ENCODE data around the gene GSTM3. TPM values are rescaled to one million over a fixed set of nuclear protein-coding genes. Genes with fewer than 3 reads are reported as not detected.
A peak's percentile ranks its signal among the peaks of the same experiment; 100 is the strongest.

GSTM3 gene
- polyA plus RNA-seq, result 1 to 10 TPM; 1.1 to 7.1 (median 5.9) TPM

GRCh38 chr1:109740615-109741373 is at the start of gene GSTM3:
TSS of gene GSTM3 (minus strand) at chr1:109741038. CDS start at chr1:109740287, 751 bp downstream.
- Mint-ChIP-seq H3K36me3 (no peaks in the 10 kb centered on the region), H3K9me3 (peaks cover 0 to 2% (median 0%) of the 10 kb centered on the region in 6 donors), H3K4me3 (peak within 1 kb of the TSS; percentile 84 to 94 (median 88)), H3K27me3 (ENCODE audit: low read depth in 3 of 3) (peaks cover 5 to 14% (median 11%) of the 10 kb centered on the region in 3 donors), H3K4me1 (peaks cover 10 to 13% of the 10 kb centered on the region in 2 donors), H3K27ac (peak within 1 kb of the TSS in 2 of 6 donors; percentile 45 to 81)
- DNase-seq, result no peak

- Mint-ChIP-seq H3K27me3 (ENCODE audit: low read depth in 3 of 3) (peaks cover 8 to 22% (median 11%) of the 10 kb centered on the region in 3 donors), H3K9me3 (no peaks in the 10 kb centered on the region), H3K36me3 (no peaks in the 10 kb centered on the region), H3K27ac (peak overlapping the region; percentile 75 to 95 (median 80)), H3K4me3 (peak overlapping the region; percentile 42 to 72 (median 64)), H3K4me1 (peaks cover 72 to 75% of the 10 kb centered on the region in 2 donors)
- DNase-seq, result no peak
Measured at GRCh38 chr1:109790329-109790728, 49.5 kb upstream of the GSTM3 start.

GRCh38 chr1:109789551-109790180 is 48.8 kb upstream of the GSTM3 start:
- no peaks in the 10 kb centered on the region for H3K9me3 Mint-ChIP-seq
- H3K4me1 Mint-ChIP-seq, result peaks cover 72 to 75% of the 10 kb centered on the region in 2 donors
- peak overlapping the region; percentile 29 to 95 (median 84) for H3K27ac Mint-ChIP-seq
- peak overlapping the region; percentile 67 to 80 (median 74) for H3K4me3 Mint-ChIP-seq
- peaks cover 10 to 22% (median 11%) of the 10 kb centered on the region in 3 donors for H3K27me3 Mint-ChIP-seq (ENCODE audit: low read depth in 3 of 3)
- peaks cover 0 to 4% (median 0%) of the 10 kb centered on the region in 3 donors for H3K36me3 Mint-ChIP-seq
- DNase-seq, result no peak

- peak overlapping the region; percentile 74 to 86 (median 77) for H3K4me3 Mint-ChIP-seq
- peaks cover 65 to 69% of the 10 kb centered on the region in 2 donors for H3K4me1 Mint-ChIP-seq
- peak overlapping the region in 5 of 6 donors; percentile 84 to 95 (median 87) for H3K27ac Mint-ChIP-seq
- DNase-seq, result no peak
- no peaks in the 10 kb centered on the region for H3K9me3 Mint-ChIP-seq
- peaks cover 0 to 4% (median 0%) of the 10 kb centered on the region in 3 donors for H3K36me3 Mint-ChIP-seq
- H3K27me3 Mint-ChIP-seq (ENCODE audit: low read depth in 3 of 3), result peaks cover 10 to 24% (median 11%) of the 10 kb centered on the region in 3 donors
Measured at GRCh38 chr1:109788695-109789521, 48.1 kb upstream of the GSTM3 start.

GRCh38 chr1:109787845-109788601 is 47.2 kb upstream of the GSTM3 start:
- Mint-ChIP-seq H3K27me3 (ENCODE audit: low read depth in 3 of 3) (peaks cover 10 to 28% (median 11%) of the 10 kb centered on the region in 3 donors), H3K36me3 (peaks cover 0 to 4% (median 0%) of the 10 kb centered on the region in 3 donors), H3K4me3 (peak overlapping the region; percentile 69 to 86 (median 77)), H3K4me1 (peaks cover 56 to 60% of the 10 kb centered on the region in 2 donors), H3K27ac (peak overlapping the region in 5 of 6 donors; percentile 84 to 89 (median 87)), H3K9me3 (no peaks in the 10 kb centered on the region)
- peak; percentile 88 to 92 (median 90) for DNase-seq

GRCh38 chr1:109787211-109787844 is 46.5 kb upstream of the GSTM3 start:
- H3K9me3 Mint-ChIP-seq, result no peaks in the 10 kb centered on the region
- H3K36me3 Mint-ChIP-seq, result peaks cover 0 to 4% (median 0%) of the 10 kb centered on the region in 3 donors
- peak overlapping the region; percentile 24 to 80 (median 76) for H3K4me3 Mint-ChIP-seq
- H3K4me1 Mint-ChIP-seq, result peaks cover 53 to 59% of the 10 kb centered on the region in 2 donors
- no peak for DNase-seq
- peak overlapping the region in 5 of 6 donors; percentile 84 to 89 (median 87) for H3K27ac Mint-ChIP-seq
- H3K27me3 Mint-ChIP-seq (ENCODE audit: low read depth in 3 of 3), result peaks cover 10 to 29% (median 11%) of the 10 kb centered on the region in 3 donors

GRCh38 chr1:109786531-109787021 is 45.7 kb upstream of the GSTM3 start:
- Mint-ChIP-seq H3K4me3 (no peak overlapping the region), H3K27ac (peak overlapping the region in 3 of 6 donors; percentile 85 to 89 (median 88)), H3K27me3 (ENCODE audit: low read depth in 3 of 3) (peaks cover 10 to 29% (median 11%) of the 10 kb centered on the region in 3 donors), H3K4me1 (peaks cover 50 to 56% of the 10 kb centered on the region in 2 donors), H3K36me3 (peaks cover 0 to 4% (median 1%) of the 10 kb centered on the region in 3 donors), H3K9me3 (peaks cover 0 to 4% (median under 1%) of the 10 kb centered on the region in 6 donors)
- DNase-seq, result no peak

GRCh38 chr1:109786112-109786480 is 45.3 kb upstream of the GSTM3 start:
- no peak for DNase-seq
- no peak overlapping the region for H3K4me3 Mint-ChIP-seq
- peak overlapping the region in 3 of 6 donors; percentile 19 to 85 (median 75) for H3K27ac Mint-ChIP-seq
- H3K9me3 Mint-ChIP-seq, result peaks cover 0 to 8% (median 2%) of the 10 kb centered on the region in 6 donors
- peaks cover under 1 to 5% (median 4%) of the 10 kb centered on the region in 3 donors for H3K36me3 Mint-ChIP-seq
- peaks cover 10 to 29% (median 11%) of the 10 kb centered on the region in 3 donors for H3K27me3 Mint-ChIP-seq (ENCODE audit: low read depth in 3 of 3)
- H3K4me1 Mint-ChIP-seq, result peaks cover 45 to 51% of the 10 kb centered on the region in 2 donors

GRCh38 chr1:109785446-109786111 is 44.7 kb upstream of the GSTM3 start:
- peaks cover 3 to 5% (median 4%) of the 10 kb centered on the region in 3 donors for H3K36me3 Mint-ChIP-seq
- H3K9me3 Mint-ChIP-seq, result peaks cover 0 to 12% (median 2%) of the 10 kb centered on the region in 6 donors
- H3K27ac Mint-ChIP-seq, result peak overlapping the region in 3 of 6 donors; percentile 25 to 85 (median 64)
- peaks cover 11 to 29% (median 11%) of the 10 kb centered on the region in 3 donors for H3K27me3 Mint-ChIP-seq (ENCODE audit: low read depth in 3 of 3)
- peaks cover 40 to 46% of the 10 kb centered on the region in 2 donors for H3K4me1 Mint-ChIP-seq
- no peak overlapping the region for H3K4me3 Mint-ChIP-seq
- DNase-seq, result no peak

GRCh38 chr1:109784551-109785252 is 43.9 kb upstream of the GSTM3 start:
- H3K27me3 Mint-ChIP-seq (ENCODE audit: low read depth in 3 of 3), result peaks cover 11 to 30% (median 11%) of the 10 kb centered on the region in 3 donors

GRCh38 chr1:109783436-109783835 is 42.6 kb upstream of the GSTM3 start:
- no peak for DNase-seq
- H3K27ac Mint-ChIP-seq, result no peak overlapping the region
- peaks cover 19 to 25% of the 10 kb centered on the region in 2 donors for H3K4me1 Mint-ChIP-seq
- peaks cover 0 to 15% (median 2%) of the 10 kb centered on the region in 6 donors for H3K9me3 Mint-ChIP-seq
- H3K27me3 Mint-ChIP-seq (ENCODE audit: low read depth in 3 of 3), result peaks cover 7 to 25% (median 11%) of the 10 kb centered on the region in 3 donors
- H3K36me3 Mint-ChIP-seq, result peaks cover 3 to 5% (median 4%) of the 10 kb centered on the region in 3 donors
- no peak overlapping the region for H3K4me3 Mint-ChIP-seq

More at GRCh38 chr1:109784551-109785252, 43.9 kb upstream of the GSTM3 start:
- H3K4me1 Mint-ChIP-seq, result peaks cover 31 to 37% of the 10 kb centered on the region in 2 donors
- DNase-seq, result no peak
- H3K9me3 Mint-ChIP-seq, result peaks cover 0 to 15% (median 2%) of the 10 kb centered on the region in 6 donors
- H3K36me3 Mint-ChIP-seq, result peaks cover 3 to 5% (median 4%) of the 10 kb centered on the region in 3 donors
- no peak overlapping the region for H3K4me3 Mint-ChIP-seq
- peak overlapping the region in 2 of 6 donors; percentile 12 to 48 for H3K27ac Mint-ChIP-seq
